OCI-LY7 (cell line): ENCODE data around the gene ANKRD17.

ENCODE experiments used
- EZH2phosphoT487 ChIP-seq: fragments of 200-600 bp; sonication (generic); IDR thresholded peaks from 2 replicates; pipeline ENCODE4 v1.6.1; 2018; ENCODE audit warnings: low read depth, borderline replicate concordance, mild to moderate bottlenecking, mixed run types, antibody characterized with exemption, low read length, moderate library complexity, mixed read lengths
- TF ChIP-seq, protein P1 (sequence below): fragments of 200-600 bp; sonication (generic); conservative IDR thresholded peaks from 2 replicates; pipeline ENCODE4 v1.5.1; 2014; ENCODE audit warnings: mild to moderate bottlenecking, antibody characterized with exemption, low read length, moderate library complexity, mixed read lengths

GRCh38 chr4:73034896-73035295, 223.7 kb downstream of the ANKRD17 start:
- TF ChIP-seq EZH2phosphoT487 = no peak
- TF ChIP-seq, protein P1, sequence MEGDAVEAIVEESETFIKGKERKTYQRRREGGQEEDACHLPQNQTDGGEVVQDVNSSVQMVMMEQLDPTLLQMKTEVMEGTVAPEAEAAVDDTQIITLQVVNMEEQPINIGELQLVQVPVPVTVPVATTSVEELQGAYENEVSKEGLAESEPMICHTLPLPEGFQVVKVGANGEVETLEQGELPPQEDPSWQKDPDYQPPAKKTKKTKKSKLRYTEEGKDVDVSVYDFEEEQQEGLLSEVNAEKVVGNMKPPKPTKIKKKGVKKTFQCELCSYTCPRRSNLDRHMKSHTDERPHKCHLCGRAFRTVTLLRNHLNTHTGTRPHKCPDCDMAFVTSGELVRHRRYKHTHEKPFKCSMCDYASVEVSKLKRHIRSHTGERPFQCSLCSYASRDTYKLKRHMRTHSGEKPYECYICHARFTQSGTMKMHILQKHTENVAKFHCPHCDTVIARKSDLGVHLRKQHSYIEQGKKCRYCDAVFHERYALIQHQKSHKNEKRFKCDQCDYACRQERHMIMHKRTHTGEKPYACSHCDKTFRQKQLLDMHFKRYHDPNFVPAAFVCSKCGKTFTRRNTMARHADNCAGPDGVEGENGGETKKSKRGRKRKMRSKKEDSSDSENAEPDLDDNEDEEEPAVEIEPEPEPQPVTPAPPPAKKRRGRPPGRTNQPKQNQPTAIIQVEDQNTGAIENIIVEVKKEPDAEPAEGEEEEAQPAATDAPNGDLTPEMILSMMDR = no peak
